SW480 (cell line): Measurements from ENCODE around the gene TRERF1.
"Not testable (repeated sequence)": the region's sequence is repeated elsewhere in the genome, so short reads cannot be mapped to it uniquely, and the experiment has no call there.

Source experiments
- DNase-seq: peaks from one replicate; pipeline ENCODE4 v3.0.0-alpha.2; 2016; ENCODE audit warnings: low spot score

TRERF1 gene

GRCh38 chr6:42451333-42452170, at the start of gene TRERF1:
Gene TRERF1, minus strand, starts transcription at chr6:42451926. Its CDS starts 182,336 bp downstream, at chr6:42269590.
- peak; percentile 66 for DNase-seq

GRCh38 chr6:42498473-42499128, 46.9 kb upstream of the TRERF1 start:
- DNase-seq = no peak

GRCh38 chr6:42493914-42494539, 42.3 kb upstream of the TRERF1 start:
- DNase-seq = no peak

- no peak for DNase-seq
Observed at GRCh38 chr6:42488129-42488528, 36.4 kb upstream of the TRERF1 start.

- DNase-seq = no peak
Observed at GRCh38 chr6:42484261-42484660, 32.5 kb upstream of the TRERF1 start.

- DNase-seq = no peak
Observed at GRCh38 chr6:42482174-42482573, 30.4 kb upstream of the TRERF1 start.

- no peak for DNase-seq
Observed at GRCh38 chr6:42471714-42472113, 20.0 kb upstream of the TRERF1 start.

GRCh38 chr6:42471142-42471541, 19.4 kb upstream of the TRERF1 start:
- no peak for DNase-seq

GRCh38 chr6:42468273-42468672, 16.5 kb upstream of the TRERF1 start:
- DNase-seq = no peak

- no peak for DNase-seq
Observed at GRCh38 chr6:42467651-42468050, 15.9 kb upstream of the TRERF1 start.

GRCh38 chr6:42466470-42466869, 14.7 kb upstream of the TRERF1 start:
- DNase-seq = not testable (repeated sequence)

GRCh38 chr6:42462474-42462972, 10.8 kb upstream of the TRERF1 start:
- DNase-seq = no peak

- no peak for DNase-seq
Observed at GRCh38 chr6:42460883-42461282, 9.2 kb upstream of the TRERF1 start.

GRCh38 chr6:42459888-42460287, 8.2 kb upstream of the TRERF1 start:
- DNase-seq = no peak

GRCh38 chr6:42454428-42454791, 2.7 kb upstream of the TRERF1 start:
- DNase-seq = no peak

GRCh38 chr6:42453654-42454427, 2.1 kb upstream of the TRERF1 start:
- DNase-seq = peak; percentile 8

- DNase-seq = peak; percentile 81
Observed at GRCh38 chr6:42453031-42453653, 1.4 kb upstream of the TRERF1 start.

- DNase-seq = peak; percentile 66
Observed at GRCh38 chr6:42452171-42453030, 675 bp upstream of the TRERF1 start.

GRCh38 chr6:42450477-42451332, 1.0 kb downstream of the TRERF1 start:
- DNase-seq = peak; percentile 31
